NOMO-1 treated with dmso at 0.1 percent for 144 hours (cell line): Measurements from ENCODE around the gene SLX4IP.

ENCODE experiments used
- DNase-seq: peaks from one replicate; lab custom pipeline; 2025; ENCODE audit not compliant: unreplicated experiment; lab: John Stamatoyannopoulos, UW

Gene SLX4IP

GRCh38 chr20:10492844-10493243, 57.7 kb downstream of the SLX4IP start:
- DNase-seq: no peak

- DNase-seq: no peak
Observed at GRCh38 chr20:10495173-10495572, 60.1 kb downstream of the SLX4IP start.

- no peak for DNase-seq
Observed at GRCh38 chr20:10496465-10496864, 61.4 kb downstream of the SLX4IP start.

- DNase-seq: no peak
Observed at GRCh38 chr20:10497283-10497682, 62.2 kb downstream of the SLX4IP start.

- DNase-seq: no peak
Observed at GRCh38 chr20:10497791-10498190, 62.7 kb downstream of the SLX4IP start.

GRCh38 chr20:10498200-10498599, 63.1 kb downstream of the SLX4IP start:
- no peak for DNase-seq

GRCh38 chr20:10501402-10501801, 66.3 kb downstream of the SLX4IP start:
- peak; percentile 91 for DNase-seq

GRCh38 chr20:10502098-10502526, 67.0 kb downstream of the SLX4IP start:
- no peak for DNase-seq

- DNase-seq: no peak
Observed at GRCh38 chr20:10504608-10504993, 69.5 kb downstream of the SLX4IP start.

GRCh38 chr20:10504994-10505730, 70.1 kb downstream of the SLX4IP start:
- peak; percentile 66 for DNase-seq

- no peak for DNase-seq
Observed at GRCh38 chr20:10505827-10506226, 70.7 kb downstream of the SLX4IP start.

GRCh38 chr20:10507052-10507451, 71.9 kb downstream of the SLX4IP start:
- no peak for DNase-seq

GRCh38 chr20:10508060-10508459, 73.0 kb downstream of the SLX4IP start:
- DNase-seq: no peak

GRCh38 chr20:10508468-10509251, 73.6 kb downstream of the SLX4IP start:
- no peak for DNase-seq

- DNase-seq: no peak
Observed at GRCh38 chr20:10509376-10509775, 74.3 kb downstream of the SLX4IP start.

- no peak for DNase-seq
Observed at GRCh38 chr20:10510216-10510615, 75.1 kb downstream of the SLX4IP start.

- DNase-seq: no peak
Observed at GRCh38 chr20:10511170-10511508, 76.0 kb downstream of the SLX4IP start.

GRCh38 chr20:10511509-10512251, 76.6 kb downstream of the SLX4IP start:
- DNase-seq: peak; percentile 79

GRCh38 chr20:10513061-10513460, 78.0 kb downstream of the SLX4IP start:
- DNase-seq: no peak

GRCh38 chr20:10513931-10514575, 78.9 kb downstream of the SLX4IP start:
- DNase-seq: no peak

GRCh38 chr20:10516529-10516928, 81.4 kb downstream of the SLX4IP start:
- no peak for DNase-seq
